ENCODE results near the gene HDHD2.
"Not testable (repeated sequence)": the region's sequence is repeated elsewhere in the genome, so short reads cannot be mapped to it uniquely, and the experiment has no call there.

Gene HDHD2, protein sequence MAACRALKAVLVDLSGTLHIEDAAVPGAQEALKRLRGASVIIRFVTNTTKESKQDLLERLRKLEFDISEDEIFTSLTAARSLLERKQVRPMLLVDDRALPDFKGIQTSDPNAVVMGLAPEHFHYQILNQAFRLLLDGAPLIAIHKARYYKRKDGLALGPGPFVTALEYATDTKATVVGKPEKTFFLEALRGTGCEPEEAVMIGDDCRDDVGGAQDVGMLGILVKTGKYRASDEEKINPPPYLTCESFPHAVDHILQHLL

DNA sequence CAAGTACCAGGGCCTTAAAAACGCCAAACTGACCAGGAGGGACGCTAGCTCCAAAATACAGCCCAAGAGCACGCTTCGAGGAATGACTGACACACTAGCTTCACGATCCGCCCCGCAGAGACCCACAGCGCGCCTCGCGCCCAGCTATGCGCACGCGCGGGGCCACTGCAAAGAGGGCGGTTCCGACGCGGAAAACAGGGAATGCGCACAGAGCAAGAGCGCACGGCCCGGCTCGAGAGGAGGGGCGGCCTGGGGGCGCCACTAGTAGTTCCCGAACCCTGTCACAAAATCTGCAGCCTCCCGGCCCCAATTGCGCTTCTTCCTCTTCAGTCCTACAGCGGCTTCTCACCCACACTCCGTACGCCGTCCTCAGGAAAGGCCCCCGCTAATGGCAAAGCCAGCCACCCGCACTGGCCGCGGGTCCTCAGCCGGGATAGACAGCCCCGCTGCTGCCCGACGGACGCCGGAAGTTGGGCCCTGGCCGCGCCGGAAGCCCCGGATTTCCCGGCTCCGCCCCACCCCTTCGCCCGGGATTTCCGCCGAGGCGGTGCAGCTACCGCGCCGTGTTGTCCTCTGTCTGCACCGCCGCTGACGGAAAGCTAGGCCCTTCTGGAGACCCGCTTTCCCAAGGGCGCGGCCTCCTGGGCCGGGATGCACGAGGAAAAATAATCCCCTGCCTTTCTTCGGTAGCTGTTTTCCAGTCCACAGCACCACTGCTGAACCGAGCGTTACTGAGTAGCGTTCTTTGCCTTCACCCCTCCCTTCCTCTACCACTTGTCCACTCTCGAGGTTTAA lies at the start of gene HDHD2:
HDHD2 (minus strand) TSS at position 472 of the 795 bp plus-strand sequence. CDS start 14,061 bp downstream, outside the sequence.
- peak; percentile 33 to 34 for DNase-seq (ENCODE audit: low read depth in 2 of 2)

DNA sequence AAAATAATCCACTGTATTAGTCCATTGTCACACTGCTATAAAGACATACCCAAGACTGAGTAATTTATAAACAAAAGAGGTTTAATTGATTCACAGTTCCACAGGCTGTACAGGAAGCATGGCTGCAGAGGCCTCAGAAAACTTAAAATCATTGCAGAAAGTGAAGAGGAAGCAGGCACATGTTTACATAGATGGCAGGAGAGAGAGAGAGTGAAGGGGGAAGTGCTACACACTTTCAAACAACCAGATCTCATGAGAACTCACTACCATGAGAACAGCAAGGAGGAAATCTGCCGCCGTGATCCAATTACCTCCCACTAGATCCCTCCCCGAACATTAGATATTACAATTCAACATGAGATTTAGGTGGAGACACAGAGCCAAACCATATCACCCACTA lies 45.7 kb upstream of the HDHD2 start:
- not testable (repeated sequence) for DNase-seq (ENCODE audit: low read depth in 2 of 2)

DNA sequence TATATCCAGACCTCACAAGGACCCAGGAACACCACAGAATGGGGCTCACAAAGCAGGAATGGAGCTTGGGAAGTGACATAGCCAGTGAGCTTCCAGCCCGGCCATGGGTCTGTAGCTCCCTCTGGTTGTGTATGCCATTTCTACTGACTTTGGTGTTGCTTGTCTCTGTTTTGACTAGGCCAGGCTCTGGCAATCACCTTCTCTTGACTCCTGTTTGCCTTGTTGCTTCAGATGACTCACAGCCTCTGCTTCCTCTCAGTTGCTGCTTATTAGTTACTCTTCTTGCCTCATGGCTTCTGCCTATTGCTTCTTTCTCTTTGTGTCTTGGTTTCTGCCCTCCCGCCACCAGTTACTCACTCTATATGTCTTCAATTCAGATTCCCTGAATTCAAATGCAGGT lies 41.7 kb upstream of the HDHD2 start:
- no peak for DNase-seq (ENCODE audit: low read depth in 2 of 2)

DNA sequence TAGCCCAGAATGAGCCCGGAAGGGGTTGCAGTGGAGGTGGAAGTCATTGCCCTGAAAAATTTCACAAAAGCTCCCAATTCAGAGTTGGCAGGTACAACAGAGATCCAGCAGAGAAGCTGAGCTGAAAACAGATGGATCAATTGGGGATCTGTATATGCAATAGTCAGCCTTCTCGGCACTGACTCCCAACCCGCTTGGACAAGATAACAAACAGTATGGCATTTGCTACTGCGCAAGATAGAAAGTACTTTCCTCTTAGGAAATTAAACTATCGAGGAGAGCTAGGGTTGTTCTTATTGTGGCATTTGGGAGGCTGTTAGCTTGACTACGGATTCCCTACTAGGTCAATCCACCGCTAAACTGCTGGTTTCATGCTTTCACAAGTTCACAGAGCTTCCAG lies 37.4 kb upstream of the HDHD2 start:
- DNase-seq (ENCODE audit: low read depth in 2 of 2), result no peak

DNA sequence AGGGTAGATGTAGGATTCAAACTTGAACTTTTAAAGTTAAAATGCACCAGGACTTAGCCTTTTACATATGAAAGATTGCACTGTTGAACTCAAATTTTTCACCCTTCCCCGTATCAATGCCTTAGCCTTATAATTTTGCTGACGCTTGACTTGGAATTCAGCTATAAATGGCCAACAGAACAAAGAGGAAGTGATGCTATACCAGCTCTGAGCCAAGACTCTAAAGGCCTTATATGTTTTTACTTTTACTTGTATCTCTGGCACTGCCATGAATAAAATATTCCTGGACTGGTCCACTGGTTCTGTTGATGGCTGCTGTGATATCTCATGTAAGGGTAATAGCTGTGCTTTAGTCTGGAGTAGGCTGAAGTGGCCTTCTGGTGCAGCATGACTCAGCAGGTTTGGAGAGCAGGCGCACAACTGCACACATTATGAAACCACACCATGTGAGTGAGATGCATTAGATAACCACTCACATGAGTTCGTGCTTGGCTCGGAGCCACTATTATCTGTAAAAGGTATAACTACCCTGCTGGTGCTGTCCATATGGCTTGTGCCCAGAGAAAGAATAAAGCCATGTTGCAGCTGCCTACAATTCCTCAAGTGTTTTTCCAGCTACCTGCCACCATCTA lies 34.2 kb upstream of the HDHD2 start:
- DNase-seq (ENCODE audit: low read depth in 2 of 2), result no peak

DNA sequence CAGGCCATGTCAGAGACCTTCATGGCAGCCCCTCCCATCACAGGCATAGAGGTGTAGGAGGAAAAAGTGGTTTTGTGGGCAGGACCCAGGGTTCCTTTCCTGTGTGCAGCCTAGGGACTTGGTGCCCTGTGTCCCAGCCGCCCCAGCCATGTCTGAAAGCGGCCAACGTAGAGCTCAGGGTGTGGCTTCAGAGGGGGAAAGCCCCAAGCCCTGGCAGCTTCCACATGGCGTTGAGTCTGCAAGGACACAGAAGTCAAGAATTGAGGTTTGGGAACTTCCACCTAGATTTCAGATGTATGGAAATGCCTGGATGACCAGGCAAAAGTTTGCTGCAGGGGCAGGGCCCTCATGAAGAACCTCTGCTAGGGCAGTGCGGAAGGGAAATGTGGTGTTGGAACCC lies 31.9 kb upstream of the HDHD2 start:
- not testable (repeated sequence) for DNase-seq (ENCODE audit: low read depth in 2 of 2)

DNA sequence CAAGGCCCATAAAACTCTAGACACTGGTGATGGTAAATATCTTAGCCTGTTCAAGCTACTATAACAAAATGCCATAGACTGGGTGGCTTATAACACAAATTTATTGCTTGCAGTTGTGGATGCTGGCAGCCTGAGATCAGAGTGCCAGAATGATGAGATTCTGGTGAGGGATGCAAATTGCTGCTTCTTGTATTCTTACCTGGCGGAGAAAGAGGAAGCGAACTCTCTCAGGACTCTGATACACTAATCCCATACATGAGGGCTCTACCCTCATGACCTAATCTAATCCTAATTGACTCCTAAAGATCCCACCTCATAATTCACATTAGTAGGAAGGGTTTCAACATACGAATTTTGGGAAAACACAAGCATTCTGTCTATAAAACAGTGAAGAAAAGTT lies 30.5 kb upstream of the HDHD2 start:
- no peak for DNase-seq (ENCODE audit: low read depth in 2 of 2)

DNA sequence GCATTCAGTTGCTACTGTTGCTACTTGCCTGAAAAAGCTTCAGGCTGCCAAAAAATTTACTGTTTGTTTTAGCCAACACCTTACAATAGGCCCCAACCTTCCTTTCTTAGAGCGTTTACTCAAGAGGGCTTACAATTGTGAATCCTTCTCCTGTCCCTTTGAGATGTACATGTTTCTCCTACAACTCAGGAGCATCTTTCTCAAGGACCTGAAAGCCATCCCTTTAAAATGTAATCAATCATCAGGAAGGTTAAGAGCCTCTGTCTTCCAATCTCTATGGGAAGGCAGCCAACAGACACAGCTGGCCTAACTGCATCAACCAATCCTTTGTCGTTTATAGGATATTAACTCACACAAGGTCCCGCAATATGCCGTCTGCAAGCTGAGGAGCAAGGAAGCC lies 29.2 kb upstream of the HDHD2 start:
- no peak for DNase-seq (ENCODE audit: low read depth in 2 of 2)

DNA sequence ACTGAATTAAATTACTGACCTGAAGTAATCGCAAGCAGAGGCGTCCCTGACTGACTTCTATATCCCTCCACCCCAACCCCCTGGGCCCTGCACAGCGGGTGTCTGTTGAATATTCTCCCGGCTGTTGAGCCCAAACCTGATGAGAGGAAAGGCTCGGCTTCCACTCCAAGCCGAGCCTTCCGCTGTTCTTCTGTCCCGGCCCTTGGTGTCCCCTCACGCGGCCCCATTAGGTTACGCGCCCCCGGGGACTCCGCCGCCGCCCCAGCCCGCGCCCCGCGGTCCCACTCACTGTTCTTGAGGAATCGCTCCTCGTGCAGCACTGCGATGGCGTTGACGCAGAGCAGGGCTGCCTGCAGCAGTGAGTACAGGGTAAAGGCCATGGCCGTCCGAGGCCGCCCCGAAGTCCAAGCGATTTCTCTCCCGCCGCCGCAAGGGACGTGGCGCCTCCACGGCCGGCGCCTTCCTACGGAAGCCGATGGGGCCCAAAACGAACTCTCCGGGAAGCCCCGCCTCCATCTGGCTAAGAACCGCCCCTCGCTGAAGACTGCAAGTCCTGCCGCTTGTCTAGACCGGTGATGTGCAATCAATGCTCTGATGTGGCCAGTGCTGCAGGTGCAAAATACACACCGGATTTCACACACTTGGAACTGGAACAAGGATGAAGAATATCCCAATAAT lies 25.7 kb upstream of the HDHD2 start, which contains the start of gene IER3IP1:
IER3IP1 (minus strand) TSS at position 467 of the 678 bp plus-strand sequence; CDS start at position 380, 87 bp downstream.
- peak; percentile 84 to 85 for DNase-seq (ENCODE audit: low read depth in 2 of 2)

DNA sequence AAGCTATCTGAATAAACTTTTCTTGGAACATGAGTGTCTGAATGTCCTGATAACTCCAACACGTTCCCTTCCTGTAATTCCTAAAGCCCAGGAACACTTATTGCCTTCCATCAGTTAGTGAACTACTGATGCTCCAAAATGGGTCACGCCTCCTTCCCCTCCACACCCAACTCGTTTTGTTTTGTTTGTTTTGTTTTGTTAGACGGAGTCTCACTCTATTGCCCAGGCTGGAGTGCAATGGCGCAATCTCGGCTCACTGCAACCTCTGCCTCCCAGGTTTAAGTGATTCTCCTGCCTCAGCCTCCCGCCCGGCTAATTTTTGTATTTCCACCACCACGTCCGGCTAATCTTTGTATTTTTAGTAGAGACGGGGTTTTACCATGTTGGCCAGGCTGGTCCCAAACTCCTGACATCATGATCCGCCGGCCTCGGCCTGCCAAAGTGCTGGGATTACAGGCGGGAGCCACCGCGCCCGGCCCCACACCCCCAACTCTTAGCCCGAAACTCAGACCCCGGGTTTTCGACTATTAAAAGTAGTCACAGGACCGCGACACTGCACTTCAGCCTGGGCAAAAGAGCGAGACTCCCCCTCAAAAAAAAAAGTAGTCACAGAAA lies 25.1 kb upstream of the HDHD2 start:
- DNase-seq (ENCODE audit: low read depth in 2 of 2), result no peak

DNA sequence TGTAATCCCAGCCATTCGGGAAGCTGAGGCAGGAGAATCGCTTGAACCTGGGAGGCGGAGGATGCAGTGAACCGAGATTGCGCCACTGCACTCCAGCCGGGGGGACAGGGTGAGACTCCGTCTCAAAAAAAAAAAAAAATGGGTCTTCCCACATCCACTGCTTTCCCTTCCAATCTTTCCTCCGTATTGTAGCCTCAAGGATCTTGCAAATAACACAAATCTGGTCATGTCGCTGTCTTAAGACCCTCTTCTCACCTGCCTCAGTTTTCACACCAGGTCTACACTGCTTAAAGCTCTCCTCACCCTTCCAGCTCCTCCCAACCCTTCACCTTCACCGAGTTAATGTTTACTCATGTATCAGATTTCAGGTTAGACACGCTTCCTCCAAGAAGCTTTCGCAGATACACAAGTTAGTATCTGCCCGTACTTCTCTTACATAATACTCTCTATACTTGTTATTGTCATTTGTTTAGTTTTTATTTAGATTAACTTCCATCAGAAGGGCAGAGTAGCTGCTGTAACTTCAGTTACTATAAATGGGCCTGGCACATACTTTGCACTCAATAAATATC lies 24.3 kb upstream of the HDHD2 start:
- DNase-seq (ENCODE audit: low read depth in 2 of 2), result no peak

DNA sequence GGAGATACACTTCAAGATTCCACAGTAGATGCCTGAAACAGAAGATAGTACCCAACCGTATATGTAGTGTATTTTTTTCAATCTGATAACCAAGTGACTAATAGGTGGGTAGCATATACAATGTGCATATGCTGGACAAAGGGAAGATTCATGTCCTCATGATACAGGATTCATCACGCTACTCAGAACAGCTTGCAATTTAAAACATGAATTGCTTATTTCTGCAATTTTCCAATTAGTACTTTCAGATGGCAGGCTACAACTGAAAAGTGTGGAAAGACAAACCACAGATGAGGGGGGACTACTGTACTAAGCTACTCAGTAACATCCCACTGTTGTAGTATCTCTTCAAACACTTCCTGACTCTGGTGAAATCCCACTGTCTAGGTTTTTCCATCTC lies 22.2 kb upstream of the HDHD2 start:
- no peak for DNase-seq (ENCODE audit: low read depth in 2 of 2)

DNA sequence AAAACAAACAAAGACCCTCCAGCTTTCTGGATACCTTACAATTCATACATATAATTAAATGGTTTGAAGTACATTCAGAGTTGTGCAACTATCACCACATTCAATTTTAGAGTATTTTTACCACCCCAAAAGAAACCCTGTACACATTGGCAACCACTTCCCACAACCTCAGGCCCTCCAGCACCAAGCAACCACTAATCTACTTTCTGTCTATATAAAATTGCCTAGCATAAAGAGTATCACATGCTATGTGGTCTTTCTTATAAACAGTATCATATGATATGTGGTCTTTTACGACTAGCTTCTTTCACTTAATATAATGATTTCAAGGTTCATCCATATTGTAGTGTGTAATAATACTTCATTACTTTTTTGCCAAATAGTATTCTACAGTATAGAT lies 18.6 kb upstream of the HDHD2 start:
- DNase-seq (ENCODE audit: low read depth in 2 of 2), result no peak

DNA sequence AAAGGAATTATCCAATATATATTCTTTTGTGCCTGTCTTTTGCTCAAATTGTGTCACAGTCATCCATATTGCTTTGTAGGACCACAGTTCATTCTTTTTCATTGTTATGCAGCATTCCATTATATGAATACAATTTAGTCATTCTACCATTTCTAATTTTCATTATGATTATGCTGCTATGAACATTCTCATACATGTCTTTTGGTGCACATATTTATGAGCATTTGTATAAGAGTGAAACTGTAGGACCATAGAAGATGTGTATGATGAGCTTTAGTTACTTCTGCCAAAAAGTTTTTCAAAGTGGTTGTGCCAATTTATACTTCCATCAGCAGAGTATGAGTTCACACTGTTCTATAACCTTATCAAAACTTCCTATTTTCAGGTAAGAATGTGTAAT lies 18.2 kb upstream of the HDHD2 start:
- no peak for DNase-seq (ENCODE audit: low read depth in 2 of 2)

DNA sequence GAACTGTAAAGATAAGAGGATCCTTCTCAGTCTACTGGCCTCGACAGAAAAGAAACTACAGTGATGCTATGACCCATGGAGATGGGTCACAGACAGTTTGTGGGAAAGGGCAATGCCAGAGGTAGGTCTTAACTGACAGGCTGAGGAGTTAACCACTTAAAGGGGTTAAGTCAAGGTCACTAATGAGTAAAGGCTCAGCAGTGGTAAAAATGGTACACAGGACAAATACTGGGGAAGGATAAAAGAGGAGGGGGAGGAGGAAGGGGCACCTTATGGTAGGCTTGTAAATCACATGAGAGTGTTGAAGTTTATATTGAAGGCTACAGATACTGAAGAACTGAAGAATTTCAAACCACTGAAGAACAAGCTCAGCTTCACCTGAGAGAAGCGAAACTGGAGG lies 16.0 kb upstream of the HDHD2 start:
- DNase-seq (ENCODE audit: low read depth in 2 of 2), result no peak

DNA sequence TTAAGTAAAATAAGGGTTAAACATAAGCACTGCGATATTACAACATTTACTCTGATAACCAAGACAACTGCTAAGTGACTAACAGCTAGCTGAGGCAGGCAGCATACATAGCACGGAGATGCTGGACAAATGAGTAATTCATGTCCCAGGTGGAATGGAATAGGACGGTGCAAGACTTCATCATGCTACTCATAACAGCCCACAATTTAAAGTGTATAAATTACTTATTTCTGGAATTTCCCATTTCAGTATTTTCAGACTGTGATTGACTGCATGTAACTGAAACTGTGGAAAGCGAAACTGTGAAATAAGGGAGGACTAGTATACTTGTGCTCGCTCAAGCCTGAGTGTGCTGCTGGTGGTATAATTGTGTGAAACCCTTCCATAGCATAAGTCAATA lies 12.9 kb upstream of the HDHD2 start:
- DNase-seq (ENCODE audit: low read depth in 2 of 2), result peak in 1 of 2 experiments; percentile 20

DNA sequence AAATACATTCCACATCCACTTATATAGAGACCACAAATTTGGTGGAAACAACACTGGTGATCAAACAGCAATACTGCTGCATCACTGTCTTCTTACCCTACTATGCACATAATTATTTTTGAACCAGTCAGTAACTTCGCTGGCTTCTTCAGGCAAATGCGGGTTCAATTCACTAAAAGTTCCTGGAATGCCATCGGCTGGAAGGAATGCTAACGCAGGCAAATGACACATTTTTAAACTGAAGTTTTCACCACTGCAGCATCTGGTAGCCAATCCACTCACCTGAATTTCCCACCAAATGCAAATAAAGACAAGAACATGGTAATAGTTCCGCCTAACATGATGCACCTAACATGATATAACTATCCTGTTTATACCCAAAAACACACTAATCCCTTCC lies 10.0 kb upstream of the HDHD2 start:
- DNase-seq (ENCODE audit: low read depth in 2 of 2), result no peak

DNA sequence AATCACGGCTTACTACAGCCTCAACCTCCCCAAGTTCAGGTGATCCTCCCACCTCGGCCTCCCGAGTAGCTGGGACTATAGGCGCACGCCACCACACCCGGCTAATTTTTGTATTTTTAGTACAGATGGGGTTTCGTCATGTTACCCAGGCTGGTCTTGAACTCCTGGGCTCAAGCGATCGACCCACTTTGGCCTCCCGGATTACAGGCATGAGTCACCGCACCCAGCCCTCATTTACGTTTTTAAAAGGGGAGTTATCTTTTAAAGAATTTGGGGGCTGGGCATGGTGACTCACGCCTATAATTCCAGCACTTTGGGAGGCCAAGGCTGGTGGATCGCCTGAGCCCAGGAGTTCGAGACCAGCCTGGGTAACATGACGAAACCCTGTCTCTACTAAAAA lies 8.1 kb upstream of the HDHD2 start:
- not testable (repeated sequence) for DNase-seq (ENCODE audit: low read depth in 2 of 2)

DNA sequence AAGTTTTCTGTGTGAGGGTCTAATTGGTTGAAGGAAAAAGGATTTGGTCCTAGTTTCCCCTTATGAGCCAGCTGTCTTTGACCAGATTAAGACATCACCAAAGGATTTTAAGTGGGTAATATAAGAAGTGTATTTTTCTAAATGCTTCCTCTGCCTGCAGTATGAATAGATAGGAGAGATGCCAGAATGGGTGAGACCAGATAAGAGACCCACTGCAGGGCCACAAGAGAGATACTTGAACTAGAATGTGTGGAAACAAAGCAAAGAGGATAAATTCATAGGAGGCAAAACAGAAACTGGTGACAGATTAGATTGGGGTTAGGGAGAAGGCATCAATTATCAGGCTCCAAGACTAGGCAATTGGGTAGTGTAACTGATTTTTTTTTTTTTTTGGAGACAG lies 1.1 kb upstream of the HDHD2 start:
- no peak for DNase-seq (ENCODE audit: low read depth in 2 of 2)

DNA sequence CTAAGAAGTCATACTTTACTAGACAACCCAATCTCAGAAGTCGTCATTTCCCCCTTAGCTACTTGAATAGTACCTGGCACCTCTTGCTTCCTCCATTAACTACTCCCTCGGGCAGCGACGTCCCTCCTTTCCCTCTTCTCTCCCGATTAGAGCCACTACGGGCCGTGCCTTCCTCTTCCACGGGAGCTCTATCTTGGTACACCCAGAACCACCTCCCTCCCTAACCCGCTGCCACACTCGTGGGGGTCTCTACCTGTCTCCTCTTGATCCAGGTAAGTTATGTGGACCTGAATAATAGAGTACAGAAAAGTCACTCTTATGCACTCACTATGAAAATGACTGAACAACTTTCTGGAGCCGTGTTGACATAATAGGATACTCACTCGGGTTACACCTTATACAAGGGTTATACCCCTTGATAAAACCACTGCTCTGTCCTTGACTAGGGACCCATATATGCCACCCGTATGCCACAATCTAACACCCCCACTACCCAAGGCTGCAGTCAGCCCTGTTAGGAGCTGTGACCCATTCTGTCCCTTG lies 595 bp upstream of the HDHD2 start:
- DNase-seq (ENCODE audit: low read depth in 2 of 2), result no peak

DNA sequence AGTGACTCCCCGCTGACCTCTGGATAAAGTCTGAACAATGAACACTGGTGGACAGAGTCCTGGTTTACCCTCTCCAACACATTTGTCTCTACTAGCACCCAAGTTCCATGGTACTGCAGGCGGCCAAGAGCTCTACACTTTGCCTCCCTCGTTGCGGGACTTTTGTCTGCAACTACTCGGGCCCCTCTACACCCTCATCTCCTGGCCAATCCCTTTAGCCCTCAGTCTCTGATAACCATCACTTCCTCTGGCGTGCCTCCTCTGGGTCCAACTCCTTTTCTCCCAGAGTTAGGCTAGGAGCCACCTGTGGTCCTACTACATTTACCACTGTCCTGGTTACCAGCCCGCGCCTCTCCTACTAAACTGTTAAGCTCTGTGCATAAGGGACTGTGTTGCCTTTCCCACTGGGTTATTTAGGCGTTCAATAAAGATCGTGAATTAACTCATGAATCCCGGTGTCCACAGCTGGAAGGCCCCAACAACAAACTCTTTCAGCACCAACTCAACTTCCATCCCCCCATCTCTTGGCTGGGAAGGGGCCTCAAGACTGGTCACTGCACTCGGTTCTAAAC lies 757 bp downstream of the HDHD2 start:
- no peak for DNase-seq (ENCODE audit: low read depth in 2 of 2)

Data from fibroblast of skin of left quadriceps (primary cell).